KG1 (cell line): ENCODE measurements around the gene FAM90A1.
"Not testable (repeated sequence)": the region's sequence is repeated elsewhere in the genome, so short reads cannot be mapped to it uniquely, and the experiment has no call there.

ENCODE experiments used
- DNase-seq: peaks from one replicate; lab custom pipeline; 2025; lab: John Stamatoyannopoulos, UW

Gene FAM90A1, protein sequence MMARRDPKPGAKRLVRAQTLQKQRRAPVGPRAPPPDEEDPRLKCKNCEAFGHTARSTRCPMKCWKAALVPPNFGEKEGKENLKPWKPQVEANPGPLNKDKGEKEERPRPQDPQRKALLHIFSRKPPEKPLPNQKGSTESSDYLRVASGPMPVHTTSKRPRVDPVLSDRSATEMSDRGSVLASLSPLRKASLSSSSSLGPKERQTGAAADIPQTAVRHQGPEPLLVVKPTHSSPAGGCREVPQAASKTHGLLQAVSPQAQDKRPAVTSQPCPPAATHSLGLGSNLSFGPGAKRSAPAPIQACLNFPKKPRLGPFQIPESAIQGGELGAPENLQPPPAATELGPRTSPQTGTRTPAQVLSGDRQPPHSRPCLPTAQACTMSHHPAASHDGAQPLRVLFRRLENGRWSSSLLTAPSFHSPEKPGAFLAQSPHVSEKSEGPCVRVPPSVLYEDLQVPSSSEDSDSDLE

DNA sequence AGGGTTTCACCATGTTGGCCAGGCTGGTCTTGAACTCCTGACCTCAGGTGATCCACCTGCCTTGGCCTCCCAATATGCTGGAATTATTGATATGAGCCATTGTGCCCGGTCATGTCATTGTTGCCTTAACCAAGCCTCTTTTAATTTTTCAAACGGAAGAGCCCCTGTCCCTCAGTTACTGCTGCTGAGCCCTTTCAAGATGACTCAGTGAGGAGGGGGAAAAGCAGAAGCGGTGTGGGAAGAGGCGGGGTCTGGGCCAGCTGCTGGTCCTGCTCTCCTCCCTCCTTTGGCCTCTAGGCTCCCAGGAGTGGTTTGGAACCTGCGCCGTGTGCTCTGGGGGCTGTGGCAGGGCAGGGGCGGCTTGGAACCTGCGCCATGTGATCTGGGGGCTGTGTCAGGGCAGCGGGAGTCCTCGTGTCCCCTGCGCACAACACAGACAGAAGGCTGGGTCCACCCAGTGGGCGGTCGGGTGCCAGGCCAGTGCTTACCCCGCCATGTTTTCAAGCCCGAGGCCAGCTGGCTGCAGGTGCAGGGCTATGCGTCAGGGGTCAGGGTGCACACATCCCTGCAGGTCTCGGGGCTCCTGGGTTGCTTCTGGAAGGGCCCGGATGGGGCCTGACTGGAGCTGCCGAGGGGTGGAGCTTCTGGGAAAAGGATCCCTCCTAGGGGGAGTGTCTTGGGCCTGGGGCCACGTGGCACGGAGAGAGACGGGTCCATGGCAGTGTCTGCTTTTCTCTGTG is at the start of gene FAM90A1:
Gene FAM90A1, minus strand, starts transcription at position 627 of the 740 bp plus-strand sequence. CDS start 2,786 bp downstream, outside the sequence.
- DNase-seq = not testable (repeated sequence)

DNA sequence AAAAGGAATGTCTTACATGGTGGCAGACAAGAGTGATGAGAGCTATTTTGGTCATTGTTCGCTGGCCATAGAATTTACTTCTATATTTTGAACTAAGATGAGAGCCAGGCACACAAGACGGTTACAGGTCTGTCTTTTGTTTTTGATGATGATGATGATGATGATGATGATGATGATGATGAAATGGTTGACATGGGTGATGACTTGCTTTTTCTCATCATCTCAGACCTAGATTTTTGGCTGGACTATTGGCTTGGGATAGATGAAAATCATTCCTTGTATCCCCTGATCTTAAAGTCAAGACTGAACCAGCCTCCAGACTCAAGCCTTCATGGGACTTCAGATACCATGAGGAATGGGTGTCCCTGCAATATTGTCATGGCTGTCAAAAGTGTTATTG is 49.0 kb upstream of the FAM90A1 start:
- not testable (repeated sequence) for DNase-seq

DNA sequence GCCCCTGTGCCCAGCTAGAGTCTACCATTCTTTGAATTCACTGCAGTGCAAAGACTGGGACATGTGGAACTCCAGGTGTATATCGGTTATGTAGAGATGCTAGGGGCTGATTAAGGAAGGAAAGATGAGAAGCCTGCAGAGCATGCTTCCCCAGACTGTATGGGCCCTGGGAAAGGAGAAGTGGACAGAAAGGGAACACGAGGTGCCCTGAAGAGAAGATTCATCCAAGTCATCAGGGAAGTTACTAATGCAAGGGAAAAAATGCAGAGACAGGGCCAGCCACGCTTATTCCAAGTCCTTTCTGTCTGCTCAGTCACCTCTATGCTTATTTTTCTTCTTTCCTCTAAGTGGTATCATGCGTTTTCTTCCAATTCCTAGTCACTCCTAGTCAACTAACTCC is 39.3 kb upstream of the FAM90A1 start:
- not testable (repeated sequence) for DNase-seq

DNA sequence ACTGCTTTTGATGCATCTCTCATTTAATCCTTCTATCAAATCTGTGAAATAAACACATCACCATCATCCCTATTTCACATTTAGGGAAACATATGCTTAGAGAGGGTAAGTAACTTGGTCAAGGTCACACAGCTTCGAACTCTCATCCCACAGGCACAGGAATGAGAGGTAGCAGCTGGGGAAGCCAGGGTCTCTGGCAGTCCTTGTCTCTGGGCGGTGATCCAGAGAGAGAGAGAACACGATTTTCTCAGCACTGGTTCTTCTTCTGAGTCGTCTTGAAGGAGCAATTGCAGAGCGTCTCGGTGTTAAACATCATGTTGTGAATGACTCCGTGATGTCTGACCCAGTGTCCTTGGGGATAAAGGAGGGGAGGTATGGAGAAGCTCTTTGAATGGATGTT is 36.8 kb upstream of the FAM90A1 start:
- DNase-seq = not testable (repeated sequence)

DNA sequence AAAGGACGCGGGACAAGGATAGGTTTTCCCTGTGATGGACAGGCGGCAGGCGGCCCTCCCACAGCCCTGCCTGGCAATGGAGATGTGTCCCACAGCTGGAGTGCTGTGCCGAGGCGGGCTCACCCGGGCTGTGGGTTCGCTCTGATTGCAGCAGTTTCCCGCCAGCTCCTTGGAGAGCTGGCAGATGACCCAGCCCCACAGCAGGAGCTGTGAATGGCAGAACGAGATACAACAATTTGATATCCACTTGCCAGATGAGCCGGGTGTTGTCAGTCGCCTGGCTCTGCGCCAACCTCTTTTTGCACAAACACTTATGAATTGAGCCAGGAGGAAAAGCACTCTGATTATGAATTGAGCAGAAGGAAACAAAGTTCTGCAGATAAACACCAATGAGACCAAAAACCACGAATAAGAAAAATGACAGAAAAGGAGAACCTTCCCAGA is 33.7 kb upstream of the FAM90A1 start:
- not testable (repeated sequence) for DNase-seq

DNA sequence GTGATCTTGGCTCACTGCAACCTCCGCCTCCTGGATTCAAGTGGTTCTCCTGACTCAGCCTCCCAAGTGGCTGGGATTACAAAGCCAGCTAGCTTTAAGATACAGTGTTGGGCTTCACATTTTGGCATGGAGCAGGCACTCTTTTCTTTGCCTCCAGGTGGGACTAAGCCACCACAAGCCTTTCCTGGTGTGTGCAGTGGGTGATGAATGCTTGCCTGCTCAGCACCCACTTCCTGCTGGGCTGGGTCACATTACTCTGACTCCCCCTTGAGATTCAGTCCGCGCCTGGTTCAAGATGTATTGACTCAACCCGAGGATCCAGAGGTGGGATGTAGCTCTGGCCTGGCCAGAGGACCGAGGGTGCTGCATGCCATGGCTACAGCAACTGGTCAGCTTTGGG is 28.9 kb upstream of the FAM90A1 start:
- not testable (repeated sequence) for DNase-seq

DNA sequence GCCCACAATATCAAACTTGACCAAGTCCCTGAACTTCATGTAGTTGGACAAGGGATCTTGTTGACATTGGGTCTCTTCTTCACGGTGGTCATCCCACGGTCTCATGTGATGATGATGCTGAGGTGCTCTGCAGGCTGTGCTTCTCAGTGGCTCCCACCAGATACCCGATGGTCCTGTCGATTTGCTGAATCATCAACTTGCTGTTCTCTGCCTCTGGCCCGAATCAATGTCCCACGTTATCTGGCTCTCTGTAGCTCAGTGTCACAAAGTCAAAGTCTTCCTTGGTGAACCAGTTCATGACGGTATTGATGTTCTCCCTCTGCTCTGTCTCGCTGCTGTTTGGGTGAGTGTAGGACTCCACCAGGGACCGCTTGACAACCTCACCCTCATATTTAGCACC is 27.3 kb upstream of the FAM90A1 start:
- DNase-seq = not testable (repeated sequence)

DNA sequence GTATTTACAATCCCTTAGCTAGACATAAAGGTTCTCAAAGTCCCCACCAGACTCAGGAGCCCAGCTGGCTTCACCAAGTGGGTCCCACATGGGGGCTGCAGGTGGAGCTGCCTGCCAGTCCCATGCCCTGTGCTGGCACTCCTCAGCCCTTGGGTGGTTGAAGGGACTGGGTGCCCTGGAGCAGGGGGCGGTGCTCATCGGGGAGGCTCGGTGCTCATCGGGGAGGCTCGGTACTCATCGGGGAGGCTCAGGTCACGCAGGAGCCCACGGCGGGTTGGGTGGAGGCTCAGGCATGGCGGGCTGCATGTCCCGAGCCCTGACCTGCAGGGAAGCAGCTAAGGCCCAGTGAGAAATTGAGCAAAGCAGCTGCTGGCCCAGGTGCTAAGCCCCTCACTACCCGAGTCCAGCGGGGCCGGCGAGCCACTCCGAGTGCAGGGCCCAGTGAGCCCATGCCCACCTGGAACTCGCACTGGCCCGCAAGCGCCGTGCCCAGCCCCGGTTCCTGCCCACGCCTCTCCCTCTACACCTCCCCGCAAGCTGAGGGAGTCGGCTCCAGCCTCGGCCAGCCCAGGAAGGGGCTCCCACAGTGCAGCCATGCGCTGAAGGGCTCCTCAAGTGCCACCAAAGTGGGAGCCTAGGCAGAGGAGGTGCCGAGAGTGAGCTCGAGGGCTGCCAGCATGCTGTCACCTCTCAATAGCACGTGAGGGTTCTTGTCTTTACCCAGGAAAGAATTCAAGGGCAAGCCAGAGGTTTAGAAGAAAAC is 24.8 kb upstream of the FAM90A1 start:
- not testable (repeated sequence) for DNase-seq

DNA sequence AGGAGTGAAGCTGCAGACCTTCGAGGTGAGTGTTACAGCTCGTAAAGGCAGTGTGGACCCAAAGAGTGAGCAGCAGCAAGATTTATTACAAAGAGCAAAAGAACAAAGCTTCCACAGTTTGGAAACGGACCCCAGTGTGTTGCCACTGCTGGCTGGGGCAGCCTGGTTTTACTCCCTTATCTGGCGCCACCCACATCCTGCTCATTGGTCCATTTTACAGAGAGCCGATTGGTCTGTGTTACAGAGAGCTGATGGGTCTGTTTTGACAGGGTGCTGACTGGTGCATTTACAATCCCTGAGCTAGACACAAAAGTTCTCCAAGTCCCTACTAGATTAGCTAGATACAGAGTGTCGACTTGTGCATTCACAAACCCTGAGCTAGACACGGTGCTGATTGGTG is 24.2 kb upstream of the FAM90A1 start:
- DNase-seq = not testable (repeated sequence)

DNA sequence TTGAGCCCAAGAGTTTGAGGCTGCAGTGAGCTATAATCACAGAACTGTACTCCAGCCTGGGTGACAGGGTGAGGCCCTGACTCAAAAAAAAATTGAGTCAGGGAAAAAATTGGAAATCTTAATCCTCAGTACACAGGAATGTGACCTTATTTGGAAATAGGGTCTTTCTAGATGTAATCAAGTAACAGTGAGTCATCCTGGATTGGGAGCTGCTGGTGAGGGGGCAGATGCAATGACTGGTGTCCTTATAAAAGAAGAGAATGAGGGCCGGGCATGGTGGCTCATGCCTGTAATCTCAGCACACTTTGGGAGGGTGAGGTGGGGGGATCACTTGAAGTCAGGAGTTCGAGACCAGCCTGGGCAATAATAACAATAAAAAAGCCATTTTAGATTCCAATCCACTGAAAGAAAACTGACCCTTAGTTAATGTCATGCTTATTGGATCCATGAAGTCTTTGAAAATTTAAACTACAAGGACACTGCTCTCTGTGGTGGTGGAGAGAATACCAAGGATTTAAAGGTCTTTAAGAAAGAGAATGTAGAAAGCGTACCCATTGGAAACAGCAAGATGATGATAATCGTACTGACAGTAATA is 19.6 kb upstream of the FAM90A1 start:
- DNase-seq = not testable (repeated sequence)

DNA sequence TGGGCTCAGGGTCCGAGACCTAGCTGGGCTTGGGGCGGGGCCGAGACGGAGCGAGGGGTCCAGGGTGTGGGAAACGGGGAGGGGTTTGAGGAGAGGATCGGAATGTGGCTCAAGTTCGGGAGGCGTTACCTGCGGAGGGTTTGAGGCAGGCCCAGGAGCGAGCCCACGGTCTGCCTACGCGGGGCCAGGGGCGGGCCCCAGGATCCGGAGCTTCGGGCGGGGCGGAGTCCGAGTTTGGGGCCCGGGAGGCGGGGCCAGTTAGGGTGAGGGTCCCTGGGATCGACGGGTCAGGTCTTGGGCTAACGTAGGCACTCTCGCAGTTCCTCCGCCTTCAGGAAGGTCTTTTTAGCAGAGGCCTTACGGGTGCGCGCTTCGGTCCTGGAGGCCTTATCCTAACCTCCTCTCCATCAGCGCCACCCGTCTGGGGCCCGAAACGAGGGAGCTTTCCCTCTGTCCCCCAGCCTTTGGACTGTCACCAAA is 16.3 kb upstream of the FAM90A1 start:
- DNase-seq = peak; percentile 43

DNA sequence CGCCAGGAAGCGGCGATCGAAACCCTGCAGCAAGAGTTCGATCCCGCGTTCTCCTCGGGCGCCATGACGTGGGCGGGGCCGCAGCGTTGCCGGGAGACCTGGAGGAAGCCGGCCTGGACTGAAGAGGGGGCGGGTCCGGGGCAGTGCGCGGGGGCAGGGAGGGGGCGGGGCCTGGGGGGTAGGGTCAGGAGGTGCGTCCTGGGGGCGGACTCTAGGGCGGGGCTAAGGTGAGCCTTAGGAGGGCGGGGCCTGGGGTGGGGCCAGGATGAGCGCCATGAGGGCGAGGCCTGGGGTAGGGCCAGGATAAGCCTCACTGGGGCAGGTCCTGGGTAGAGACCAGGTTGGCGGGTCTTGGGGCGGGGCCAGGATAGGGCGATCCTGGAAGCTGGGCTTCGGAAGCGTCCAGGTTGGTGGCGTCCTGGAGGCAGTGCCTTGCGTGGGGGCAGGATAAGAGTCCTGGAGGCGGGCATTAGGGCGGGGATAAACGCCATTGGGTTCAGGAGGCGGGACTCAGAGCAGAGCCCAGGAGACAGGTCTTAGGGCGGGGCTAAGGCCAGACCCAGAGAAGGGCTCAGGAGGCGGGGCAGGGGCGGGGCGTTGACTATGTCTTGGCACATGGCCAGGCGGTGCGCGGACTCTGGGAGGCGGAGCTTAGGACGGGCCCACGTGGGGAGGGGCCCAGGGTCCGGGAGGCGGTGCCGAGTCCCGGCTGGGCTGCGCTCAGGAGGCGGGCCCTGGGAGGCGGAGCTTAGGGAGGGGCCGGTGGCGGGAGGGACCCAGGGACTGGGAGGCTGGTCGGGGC is 15.7 kb upstream of the FAM90A1 start:
- DNase-seq = peak; percentile 60

DNA sequence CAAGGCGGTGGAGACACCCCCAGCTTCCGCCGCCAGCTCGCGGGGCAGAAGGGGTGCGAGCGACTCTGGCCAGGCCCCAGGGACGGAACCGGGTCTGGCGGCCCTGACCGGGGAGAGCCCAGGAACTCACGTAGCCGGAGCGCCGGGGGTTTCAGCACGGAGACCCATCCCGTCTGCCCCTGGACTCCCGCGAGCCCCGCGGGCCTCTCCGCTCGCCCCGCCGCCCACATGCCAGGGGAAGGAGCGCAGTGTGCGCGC is 15.1 kb upstream of the FAM90A1 start:
- not testable (repeated sequence) for DNase-seq

DNA sequence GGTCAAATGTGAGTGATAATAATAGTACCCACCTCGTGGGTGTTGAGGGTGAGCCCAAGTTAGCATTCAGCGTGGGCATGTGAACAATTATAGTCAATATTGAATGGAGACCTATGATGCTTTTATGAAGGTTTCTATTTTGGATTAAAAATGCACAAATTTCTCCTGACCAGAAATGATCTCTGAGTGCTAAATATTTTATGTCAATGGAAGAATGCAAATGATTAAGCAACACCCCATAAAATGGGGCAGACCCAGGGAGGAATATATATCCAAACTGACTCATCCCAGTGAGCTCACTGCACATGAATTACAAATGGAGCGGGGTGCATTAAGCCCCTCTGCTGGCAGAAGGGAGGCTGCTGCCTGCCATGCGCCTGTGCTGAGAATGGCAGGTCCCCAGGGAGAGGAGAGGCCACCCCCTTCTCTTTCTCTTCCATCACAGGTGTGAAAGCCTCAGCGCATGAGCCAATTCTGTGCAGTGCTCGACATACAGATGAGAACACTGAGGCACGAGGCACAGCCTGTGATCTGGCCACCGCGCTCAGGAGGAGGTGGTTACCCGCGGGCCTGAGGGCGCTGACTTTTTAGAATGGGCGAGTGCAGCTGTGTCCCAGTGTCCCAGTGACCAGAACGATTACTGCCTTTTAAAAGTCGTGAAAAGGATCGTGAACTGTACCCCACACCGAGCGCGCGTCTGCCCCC is 14.7 kb upstream of the FAM90A1 start:
- DNase-seq = not testable (repeated sequence)

DNA sequence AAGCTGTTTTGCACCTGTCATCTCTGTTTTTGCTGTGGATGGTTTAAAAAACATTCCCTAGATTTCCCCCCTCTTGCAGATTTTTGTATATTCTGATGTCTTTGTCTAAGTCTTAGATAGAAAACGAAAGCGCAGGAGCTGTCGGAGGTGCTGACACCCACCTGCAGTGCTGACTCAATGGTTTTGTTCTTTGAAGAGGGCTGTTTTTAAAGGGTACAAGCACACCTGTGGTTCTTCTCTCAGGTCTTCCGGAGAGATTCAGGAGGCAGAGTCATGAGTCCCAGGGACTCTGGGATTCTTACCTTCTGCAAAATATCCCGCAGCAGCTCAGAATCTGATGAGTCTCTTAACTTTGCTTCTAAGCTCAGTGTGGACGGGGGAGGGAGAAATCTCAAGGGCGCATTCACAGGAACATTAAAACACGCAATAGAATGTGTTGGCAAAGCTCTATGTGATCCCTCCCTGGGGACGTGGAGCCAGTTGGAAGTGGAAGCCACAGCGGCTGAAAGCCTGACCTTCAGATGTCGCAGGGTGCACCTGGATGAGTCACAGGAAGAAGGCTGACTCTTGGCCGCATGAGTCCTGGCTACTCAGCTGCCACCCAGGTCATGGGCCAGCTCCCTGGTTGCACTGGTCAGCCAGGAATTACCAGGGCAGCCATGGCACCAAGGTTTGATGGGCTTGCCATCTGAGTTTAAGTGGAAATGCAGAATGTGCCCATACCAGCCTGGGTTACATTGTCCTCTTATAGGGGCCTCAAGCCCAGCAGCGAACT is 13.1 kb upstream of the FAM90A1 start:
- DNase-seq = not testable (repeated sequence)

DNA sequence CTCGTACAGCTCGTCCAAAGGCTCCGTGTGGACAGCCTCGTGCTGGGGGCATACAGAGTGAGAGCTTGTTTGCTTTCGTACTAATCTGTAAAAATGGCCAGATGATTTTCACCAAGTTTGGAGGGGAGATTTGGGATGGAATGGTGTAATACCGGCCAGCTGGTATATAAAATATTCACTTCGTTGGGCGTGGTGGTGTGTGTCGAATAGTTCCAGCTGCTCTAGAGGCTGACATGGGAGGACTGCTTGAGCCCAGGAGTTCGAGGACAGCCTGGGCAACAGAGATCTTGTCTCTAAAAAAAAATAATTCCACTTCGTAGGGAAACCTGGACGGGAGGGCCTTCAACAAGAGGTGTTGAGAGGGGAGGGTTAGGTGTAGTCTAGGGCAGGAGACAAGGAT is 9.6 kb upstream of the FAM90A1 start:
- DNase-seq = not testable (repeated sequence)

DNA sequence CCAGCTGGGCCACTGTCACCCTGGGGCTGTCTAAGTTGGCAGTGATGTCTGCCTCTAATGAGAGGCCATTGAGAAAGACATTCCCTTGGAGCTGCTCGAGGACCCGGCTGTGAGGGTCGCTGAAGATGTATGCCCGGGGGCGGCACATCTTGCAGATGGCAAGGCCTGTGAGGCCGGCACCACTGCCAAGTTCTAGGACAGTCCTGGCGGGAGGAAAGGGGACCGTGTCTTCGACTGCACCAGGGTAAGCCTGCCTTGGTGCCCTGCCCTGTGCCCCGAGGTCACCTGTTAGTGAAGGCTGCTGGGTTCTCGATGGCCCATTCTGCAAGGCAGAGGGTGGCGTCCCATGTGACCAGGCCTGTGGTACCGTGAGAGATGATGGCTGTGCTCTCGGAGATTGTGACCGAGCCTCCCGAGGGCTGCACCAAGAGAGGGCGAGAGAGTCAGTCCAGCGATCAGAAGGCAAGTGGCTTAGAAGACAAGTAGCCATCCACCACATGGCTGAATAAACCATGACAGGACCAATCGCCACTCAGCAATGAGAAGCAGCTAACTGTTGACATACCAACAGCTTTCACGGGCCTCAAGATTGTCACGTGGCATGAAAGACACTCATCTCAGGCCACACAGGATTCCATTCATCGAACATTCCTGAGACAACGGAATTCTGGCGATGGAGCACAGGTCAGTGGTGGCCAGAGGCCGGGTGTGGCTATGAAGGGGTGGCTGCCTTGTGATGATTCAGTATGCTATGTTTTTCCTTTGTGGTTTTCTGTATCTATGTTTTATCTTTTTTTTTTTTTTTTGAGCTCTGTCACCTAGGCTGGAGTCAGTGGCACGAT is 8.1 kb upstream of the FAM90A1 start:
- not testable (repeated sequence) for DNase-seq

DNA sequence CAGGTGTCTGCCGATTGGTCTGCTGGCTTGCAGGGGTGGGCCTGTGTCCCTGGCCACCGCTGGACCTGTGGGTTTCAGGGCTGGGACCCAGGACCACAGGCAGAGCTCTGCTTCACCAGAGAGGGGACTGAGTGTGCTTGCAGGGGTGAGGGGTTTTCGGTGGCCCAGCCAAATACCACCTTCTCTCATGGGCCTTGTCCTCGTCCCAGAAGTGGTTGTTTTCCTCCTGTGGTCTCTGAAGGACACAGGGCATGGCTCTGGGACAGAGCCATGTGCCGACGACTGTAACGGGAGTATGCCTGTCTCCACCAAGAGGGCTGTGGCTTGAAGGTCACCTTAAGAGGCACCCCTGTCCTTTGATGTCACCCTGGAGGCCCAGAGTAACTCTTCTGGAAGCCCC is 7.3 kb upstream of the FAM90A1 start:
- not testable (repeated sequence) for DNase-seq
